GM23338 (cell line): ENCODE measurements around the gene OR13C4.

Experiments
- CREB1 ChIP-seq: fragments of 250-450 bp; sonication (Bioruptor Pico); IDR thresholded peaks from 2 replicates; pipeline ENCODE4 v1.5.0; 2020; ENCODE audit warnings: low read depth, mild to moderate bottlenecking, moderate library complexity
- EZH2 ChIP-seq: fragments of 200-600 bp; sonication (generic); IDR thresholded peaks from one replicate; pipeline ENCODE4 v1.8.0; 2017; ENCODE audit warnings: antibody characterized with exemption, mild to moderate bottlenecking, low read depth; ENCODE audit not compliant: unreplicated experiment
- EZH2phosphoT487 ChIP-seq: fragments of 200-600 bp; sonication (generic); IDR thresholded peaks from one replicate; pipeline ENCODE4 v1.8.1; 2018; ENCODE audit warnings: antibody characterized with exemption; ENCODE audit not compliant: unreplicated experiment
- JUNB ChIP-seq: IDR thresholded peaks from one replicate; pipeline ENCODE4 v1.6.1; 2016; ENCODE audit warnings: antibody characterized with exemption; ENCODE audit not compliant: unreplicated experiment
- POLR2AphosphoS5 ChIP-seq: IDR thresholded peaks from 2 replicates; pipeline ENCODE4 v1.6.1; 2016; ENCODE audit warnings: antibody characterized with exemption, low read depth
- STAT1 ChIP-seq: IDR thresholded peaks from one replicate; pipeline ENCODE4 v1.6.1; 2016; ENCODE audit warnings: antibody characterized with exemption; ENCODE audit not compliant: unreplicated experiment
- ZNF114 ChIP-seq: fragments of 250-450 bp; sonication (Bioruptor Pico); IDR thresholded peaks from 2 replicates; pipeline ENCODE4 v1.5.0; 2020; ENCODE audit warnings: mild to moderate bottlenecking, moderate library complexity
- ZNF331 ChIP-seq: fragments of 250-450 bp; sonication (Bioruptor Pico); IDR thresholded peaks from 2 replicates; pipeline ENCODE4 v1.5.0; 2020; ENCODE audit warnings: low read depth, mild to moderate bottlenecking, moderate library complexity
- TF ChIP-seq, protein P1 (sequence below), 2 experiments: fragments of 200-600 bp in 1 of 2; sonication (generic) in 1 of 2; conservative IDR thresholded peaks; 2 replicates each; pipeline versions ENCODE4 v1.5.1 to v1.6.1; 2016 to 2017; ENCODE audit warnings: antibody characterized with exemption in 2 of 2, low read depth in 2 of 2, mild to moderate bottlenecking in 2 of 2, moderate library complexity in 1 of 2
- TF ChIP-seq, protein P2 (sequence below): IDR thresholded peaks from one replicate; pipeline ENCODE4 v1.6.1; 2018; ENCODE audit warnings: antibody characterized with exemption; ENCODE audit not compliant: unreplicated experiment
- TF ChIP-seq, protein P3 (sequence below): fragments of 250-450 bp; sonication (Bioruptor Pico); IDR thresholded peaks from 2 replicates; pipeline ENCODE4 v1.5.0; 2020; ENCODE audit warnings: mild to moderate bottlenecking, moderate library complexity
- TF ChIP-seq, protein P4 (sequence below): IDR thresholded peaks from 2 replicates; pipeline ENCODE4 v1.6.1; 2016; ENCODE audit warnings: antibody characterized with exemption

DNA sequence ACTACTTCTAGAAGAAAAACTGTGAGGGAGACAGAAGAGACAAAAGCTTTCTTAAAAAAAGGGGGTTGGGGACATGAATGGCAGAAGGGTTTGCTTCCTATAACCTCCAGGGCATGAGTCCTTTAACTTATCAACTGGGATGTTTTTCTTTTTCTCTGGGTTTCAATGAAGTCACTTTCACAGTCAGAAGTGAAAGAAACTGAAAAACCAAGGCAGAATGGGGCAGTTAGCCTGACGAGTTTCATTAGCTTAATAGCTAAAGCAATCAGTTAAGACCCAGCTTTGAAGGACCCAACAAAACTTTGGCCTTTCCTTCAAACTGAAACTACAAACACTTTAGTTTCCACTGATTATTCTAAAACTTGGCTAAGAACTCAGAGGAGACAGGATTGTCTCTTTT, 37.3 kb upstream of the OR13C4 start:
- TF ChIP-seq, protein P1, sequence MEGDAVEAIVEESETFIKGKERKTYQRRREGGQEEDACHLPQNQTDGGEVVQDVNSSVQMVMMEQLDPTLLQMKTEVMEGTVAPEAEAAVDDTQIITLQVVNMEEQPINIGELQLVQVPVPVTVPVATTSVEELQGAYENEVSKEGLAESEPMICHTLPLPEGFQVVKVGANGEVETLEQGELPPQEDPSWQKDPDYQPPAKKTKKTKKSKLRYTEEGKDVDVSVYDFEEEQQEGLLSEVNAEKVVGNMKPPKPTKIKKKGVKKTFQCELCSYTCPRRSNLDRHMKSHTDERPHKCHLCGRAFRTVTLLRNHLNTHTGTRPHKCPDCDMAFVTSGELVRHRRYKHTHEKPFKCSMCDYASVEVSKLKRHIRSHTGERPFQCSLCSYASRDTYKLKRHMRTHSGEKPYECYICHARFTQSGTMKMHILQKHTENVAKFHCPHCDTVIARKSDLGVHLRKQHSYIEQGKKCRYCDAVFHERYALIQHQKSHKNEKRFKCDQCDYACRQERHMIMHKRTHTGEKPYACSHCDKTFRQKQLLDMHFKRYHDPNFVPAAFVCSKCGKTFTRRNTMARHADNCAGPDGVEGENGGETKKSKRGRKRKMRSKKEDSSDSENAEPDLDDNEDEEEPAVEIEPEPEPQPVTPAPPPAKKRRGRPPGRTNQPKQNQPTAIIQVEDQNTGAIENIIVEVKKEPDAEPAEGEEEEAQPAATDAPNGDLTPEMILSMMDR (conservative IDR thresholded peaks at IDR 0.05; ENCODE audit: low read depth in 2 of 2), result no peak
- TF ChIP-seq EZH2phosphoT487 (no peak), EZH2 (no peak), POLR2AphosphoS5 (no peak), STAT1 (no peak), JUNB (no peak), CREB1 (no peak), ZNF331 (no peak), ZNF114 (no peak)
- TF ChIP-seq, protein P2, sequence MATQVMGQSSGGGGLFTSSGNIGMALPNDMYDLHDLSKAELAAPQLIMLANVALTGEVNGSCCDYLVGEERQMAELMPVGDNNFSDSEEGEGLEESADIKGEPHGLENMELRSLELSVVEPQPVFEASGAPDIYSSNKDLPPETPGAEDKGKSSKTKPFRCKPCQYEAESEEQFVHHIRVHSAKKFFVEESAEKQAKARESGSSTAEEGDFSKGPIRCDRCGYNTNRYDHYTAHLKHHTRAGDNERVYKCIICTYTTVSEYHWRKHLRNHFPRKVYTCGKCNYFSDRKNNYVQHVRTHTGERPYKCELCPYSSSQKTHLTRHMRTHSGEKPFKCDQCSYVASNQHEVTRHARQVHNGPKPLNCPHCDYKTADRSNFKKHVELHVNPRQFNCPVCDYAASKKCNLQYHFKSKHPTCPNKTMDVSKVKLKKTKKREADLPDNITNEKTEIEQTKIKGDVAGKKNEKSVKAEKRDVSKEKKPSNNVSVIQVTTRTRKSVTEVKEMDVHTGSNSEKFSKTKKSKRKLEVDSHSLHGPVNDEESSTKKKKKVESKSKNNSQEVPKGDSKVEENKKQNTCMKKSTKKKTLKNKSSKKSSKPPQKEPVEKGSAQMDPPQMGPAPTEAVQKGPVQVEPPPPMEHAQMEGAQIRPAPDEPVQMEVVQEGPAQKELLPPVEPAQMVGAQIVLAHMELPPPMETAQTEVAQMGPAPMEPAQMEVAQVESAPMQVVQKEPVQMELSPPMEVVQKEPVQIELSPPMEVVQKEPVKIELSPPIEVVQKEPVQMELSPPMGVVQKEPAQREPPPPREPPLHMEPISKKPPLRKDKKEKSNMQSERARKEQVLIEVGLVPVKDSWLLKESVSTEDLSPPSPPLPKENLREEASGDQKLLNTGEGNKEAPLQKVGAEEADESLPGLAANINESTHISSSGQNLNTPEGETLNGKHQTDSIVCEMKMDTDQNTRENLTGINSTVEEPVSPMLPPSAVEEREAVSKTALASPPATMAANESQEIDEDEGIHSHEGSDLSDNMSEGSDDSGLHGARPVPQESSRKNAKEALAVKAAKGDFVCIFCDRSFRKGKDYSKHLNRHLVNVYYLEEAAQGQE, result no peak
- TF ChIP-seq, protein P3, sequence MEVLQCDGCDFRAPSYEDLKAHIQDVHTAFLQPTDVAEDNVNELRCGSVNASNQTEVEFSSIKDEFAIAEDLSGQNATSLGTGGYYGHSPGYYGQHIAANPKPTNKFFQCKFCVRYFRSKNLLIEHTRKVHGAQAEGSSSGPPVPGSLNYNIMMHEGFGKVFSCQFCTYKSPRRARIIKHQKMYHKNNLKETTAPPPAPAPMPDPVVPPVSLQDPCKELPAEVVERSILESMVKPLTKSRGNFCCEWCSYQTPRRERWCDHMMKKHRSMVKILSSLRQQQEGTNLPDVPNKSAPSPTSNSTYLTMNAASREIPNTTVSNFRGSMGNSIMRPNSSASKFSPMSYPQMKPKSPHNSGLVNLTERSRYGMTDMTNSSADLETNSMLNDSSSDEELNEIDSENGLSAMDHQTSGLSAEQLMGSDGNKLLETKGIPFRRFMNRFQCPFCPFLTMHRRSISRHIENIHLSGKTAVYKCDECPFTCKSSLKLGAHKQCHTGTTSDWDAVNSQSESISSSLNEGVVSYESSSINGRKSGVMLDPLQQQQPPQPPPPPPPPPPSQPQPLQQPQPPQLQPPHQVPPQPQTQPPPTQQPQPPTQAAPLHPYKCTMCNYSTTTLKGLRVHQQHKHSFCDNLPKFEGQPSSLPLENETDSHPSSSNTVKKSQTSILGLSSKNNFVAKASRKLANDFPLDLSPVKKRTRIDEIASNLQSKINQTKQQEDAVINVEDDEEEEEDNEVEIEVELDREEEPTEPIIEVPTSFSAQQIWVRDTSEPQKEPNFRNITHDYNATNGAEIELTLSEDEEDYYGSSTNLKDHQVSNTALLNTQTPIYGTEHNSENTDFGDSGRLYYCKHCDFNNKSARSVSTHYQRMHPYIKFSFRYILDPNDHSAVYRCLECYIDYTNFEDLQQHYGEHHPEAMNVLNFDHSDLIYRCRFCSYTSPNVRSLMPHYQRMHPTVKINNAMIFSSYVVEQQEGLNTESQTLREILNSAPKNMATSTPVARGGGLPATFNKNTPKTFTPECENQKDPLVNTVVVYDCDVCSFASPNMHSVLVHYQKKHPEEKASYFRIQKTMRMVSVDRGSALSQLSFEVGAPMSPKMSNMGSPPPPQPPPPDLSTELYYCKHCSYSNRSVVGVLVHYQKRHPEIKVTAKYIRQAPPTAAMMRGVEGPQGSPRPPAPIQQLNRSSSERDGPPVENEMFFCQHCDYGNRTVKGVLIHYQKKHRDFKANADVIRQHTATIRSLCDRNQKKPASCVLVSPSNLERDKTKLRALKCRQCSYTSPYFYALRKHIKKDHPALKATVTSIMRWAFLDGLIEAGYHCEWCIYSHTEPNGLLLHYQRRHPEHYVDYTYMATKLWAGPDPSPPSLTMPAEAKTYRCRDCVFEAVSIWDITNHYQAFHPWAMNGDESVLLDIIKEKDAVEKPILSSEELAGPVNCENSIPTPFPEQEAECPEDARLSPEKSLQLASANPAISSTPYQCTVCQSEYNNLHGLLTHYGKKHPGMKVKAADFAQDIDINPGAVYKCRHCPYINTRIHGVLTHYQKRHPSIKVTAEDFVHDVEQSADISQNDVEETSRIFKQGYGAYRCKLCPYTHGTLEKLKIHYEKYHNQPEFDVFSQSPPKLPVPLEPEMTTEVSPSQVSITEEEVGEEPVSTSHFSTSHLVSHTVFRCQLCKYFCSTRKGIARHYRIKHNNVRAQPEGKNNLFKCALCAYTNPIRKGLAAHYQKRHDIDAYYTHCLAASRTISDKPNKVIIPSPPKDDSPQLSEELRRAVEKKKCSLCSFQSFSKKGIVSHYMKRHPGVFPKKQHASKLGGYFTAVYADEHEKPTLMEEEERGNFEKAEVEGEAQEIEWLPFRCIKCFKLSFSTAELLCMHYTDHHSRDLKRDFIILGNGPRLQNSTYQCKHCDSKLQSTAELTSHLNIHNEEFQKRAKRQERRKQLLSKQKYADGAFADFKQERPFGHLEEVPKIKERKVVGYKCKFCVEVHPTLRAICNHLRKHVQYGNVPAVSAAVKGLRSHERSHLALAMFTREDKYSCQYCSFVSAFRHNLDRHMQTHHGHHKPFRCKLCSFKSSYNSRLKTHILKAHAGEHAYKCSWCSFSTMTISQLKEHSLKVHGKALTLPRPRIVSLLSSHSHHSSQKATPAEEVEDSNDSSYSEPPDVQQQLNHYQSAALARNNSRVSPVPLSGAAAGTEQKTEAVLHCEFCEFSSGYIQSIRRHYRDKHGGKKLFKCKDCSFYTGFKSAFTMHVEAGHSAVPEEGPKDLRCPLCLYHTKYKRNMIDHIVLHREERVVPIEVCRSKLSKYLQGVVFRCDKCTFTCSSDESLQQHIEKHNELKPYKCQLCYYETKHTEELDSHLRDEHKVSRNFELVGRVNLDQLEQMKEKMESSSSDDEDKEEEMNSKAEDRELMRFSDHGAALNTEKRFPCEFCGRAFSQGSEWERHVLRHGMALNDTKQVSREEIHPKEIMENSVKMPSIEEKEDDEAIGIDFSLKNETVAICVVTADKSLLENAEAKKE (CRISPR knock-in tag), result no peak
- TF ChIP-seq, protein P4, sequence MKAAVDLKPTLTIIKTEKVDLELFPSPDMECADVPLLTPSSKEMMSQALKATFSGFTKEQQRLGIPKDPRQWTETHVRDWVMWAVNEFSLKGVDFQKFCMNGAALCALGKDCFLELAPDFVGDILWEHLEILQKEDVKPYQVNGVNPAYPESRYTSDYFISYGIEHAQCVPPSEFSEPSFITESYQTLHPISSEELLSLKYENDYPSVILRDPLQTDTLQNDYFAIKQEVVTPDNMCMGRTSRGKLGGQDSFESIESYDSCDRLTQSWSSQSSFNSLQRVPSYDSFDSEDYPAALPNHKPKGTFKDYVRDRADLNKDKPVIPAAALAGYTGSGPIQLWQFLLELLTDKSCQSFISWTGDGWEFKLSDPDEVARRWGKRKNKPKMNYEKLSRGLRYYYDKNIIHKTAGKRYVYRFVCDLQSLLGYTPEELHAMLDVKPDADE, result no peak
